EL (cell line): Measurements from ENCODE around the gene PID1.

Experiments
- DNase-seq: peaks from one replicate; pipeline ENCODE4 v3.0.0-alpha.2; 2016

The PID1 gene

GRCh38 chr2:229270551-229271410, at the start of gene PID1:
Gene PID1 (minus strand): TSS chr2:229271287. CDS start chr2:229271043, 244 bp downstream.
- DNase-seq, result peak; percentile 56

GRCh38 chr2:229319558-229319957, 48.5 kb upstream of the PID1 start:
- no peak for DNase-seq

- DNase-seq, result no peak
These were observed 43.0 kb upstream of the PID1 start for GRCh38 chr2:229314117-229314516.

GRCh38 chr2:229313591-229313990, 42.5 kb upstream of the PID1 start:
- DNase-seq, result peak; percentile 58

GRCh38 chr2:229301237-229301636, 30.1 kb upstream of the PID1 start:
- DNase-seq, result no peak

GRCh38 chr2:229300790-229301189, 29.7 kb upstream of the PID1 start:
- DNase-seq, result no peak

- no peak for DNase-seq
These were observed 29.3 kb upstream of the PID1 start for GRCh38 chr2:229300371-229300770.

GRCh38 chr2:229297247-229297646, 26.2 kb upstream of the PID1 start:
- no peak for DNase-seq

- DNase-seq, result no peak
These were observed 25.4 kb upstream of the PID1 start for GRCh38 chr2:229296536-229296935.

- no peak for DNase-seq
These were observed 24.9 kb upstream of the PID1 start for GRCh38 chr2:229296016-229296415.

- DNase-seq, result no peak
These were observed 16.7 kb upstream of the PID1 start for GRCh38 chr2:229287823-229288222.

GRCh38 chr2:229282758-229283546, 11.9 kb upstream of the PID1 start:
- DNase-seq, result peak; percentile 85

- DNase-seq, result no peak
These were observed 8.4 kb upstream of the PID1 start for GRCh38 chr2:229279516-229279915.

GRCh38 chr2:229275506-229275905, 4.4 kb upstream of the PID1 start:
- no peak for DNase-seq

- DNase-seq, result peak; percentile 81
These were observed 2.7 kb upstream of the PID1 start for GRCh38 chr2:229273723-229274338.

GRCh38 chr2:229273006-229273722, 2.1 kb upstream of the PID1 start:
- no peak for DNase-seq

GRCh38 chr2:229269941-229270340, 1.1 kb downstream of the PID1 start:
- DNase-seq, result no peak

- no peak for DNase-seq
These were observed 1.9 kb downstream of the PID1 start for GRCh38 chr2:229269146-229269545.

- peak; percentile 70 for DNase-seq
These were observed 2.5 kb downstream of the PID1 start for GRCh38 chr2:229268626-229269025.

- no peak for DNase-seq
These were observed 4.0 kb downstream of the PID1 start for GRCh38 chr2:229267080-229267479.

- no peak for DNase-seq
These were observed 5.4 kb downstream of the PID1 start for GRCh38 chr2:229265727-229266126.

- no peak for DNase-seq
These were observed 9.5 kb downstream of the PID1 start for GRCh38 chr2:229261599-229261998.

- DNase-seq, result no peak
These were observed 10.0 kb downstream of the PID1 start for GRCh38 chr2:229261076-229261475.
